ENCODE data around the gene LVRN.
"Not testable (repeated sequence)": the region's sequence is repeated elsewhere in the genome, so short reads cannot be mapped to it uniquely, and the experiment has no call there.

- TF ChIP-seq CTCF, POLR2A (IDR thresholded peaks at IDR 0.05): not testable (repeated sequence)
Observed at GRCh38 chr5:115928578-115929407, 33.5 kb upstream of the LVRN start.

Data from testis (tissue), 2 donors.